Measurements from ENCODE around the gene OTOGL. TPM values are rescaled to one million over a fixed set of nuclear protein-coding genes. Genes with fewer than 3 reads are reported as not detected.

The OTOGL gene
- total RNA-seq, 3 donors from 2014 or later = 0.16 to 1.3 (median 0.59) TPM

DNA sequence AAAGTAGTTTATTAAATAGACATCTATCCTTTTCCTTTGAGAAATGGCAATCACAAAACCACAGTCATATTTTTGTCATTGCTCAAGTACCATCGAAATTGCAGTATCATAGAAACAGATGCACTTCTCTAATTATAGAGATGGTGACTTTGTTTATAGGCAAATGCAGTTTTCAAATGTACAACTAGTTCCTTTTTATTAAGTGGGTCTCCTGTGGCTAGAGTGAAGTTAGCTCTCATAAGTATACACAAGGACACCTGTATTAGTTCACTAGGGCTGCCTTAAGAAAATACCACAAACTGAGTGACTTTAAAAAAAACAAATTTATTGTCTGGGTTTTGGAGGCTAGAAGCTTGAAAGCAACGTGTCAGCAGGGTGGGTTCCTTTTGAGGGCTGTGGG lies 62.8 kb downstream of the OTOGL start:
- Histone ChIP-seq H3K27ac (no peak overlapping the region), H3K36me3 (no peaks in the 10 kb centered on the region), H3K4me3 (no peak overlapping the region), H3K9me3 (no peaks in the 10 kb centered on the region), H3K27me3 (no peaks in the 10 kb centered on the region), H3K4me1 (no peaks in the 10 kb centered on the region)
- no peak for DNase-seq (ENCODE audit: low spot score in 2 of 2)
- intact Hi-C loops (cut with DNase I; ENCODE audit: low total_unique reads) = no loop called here
- TF ChIP-seq, protein P1, sequence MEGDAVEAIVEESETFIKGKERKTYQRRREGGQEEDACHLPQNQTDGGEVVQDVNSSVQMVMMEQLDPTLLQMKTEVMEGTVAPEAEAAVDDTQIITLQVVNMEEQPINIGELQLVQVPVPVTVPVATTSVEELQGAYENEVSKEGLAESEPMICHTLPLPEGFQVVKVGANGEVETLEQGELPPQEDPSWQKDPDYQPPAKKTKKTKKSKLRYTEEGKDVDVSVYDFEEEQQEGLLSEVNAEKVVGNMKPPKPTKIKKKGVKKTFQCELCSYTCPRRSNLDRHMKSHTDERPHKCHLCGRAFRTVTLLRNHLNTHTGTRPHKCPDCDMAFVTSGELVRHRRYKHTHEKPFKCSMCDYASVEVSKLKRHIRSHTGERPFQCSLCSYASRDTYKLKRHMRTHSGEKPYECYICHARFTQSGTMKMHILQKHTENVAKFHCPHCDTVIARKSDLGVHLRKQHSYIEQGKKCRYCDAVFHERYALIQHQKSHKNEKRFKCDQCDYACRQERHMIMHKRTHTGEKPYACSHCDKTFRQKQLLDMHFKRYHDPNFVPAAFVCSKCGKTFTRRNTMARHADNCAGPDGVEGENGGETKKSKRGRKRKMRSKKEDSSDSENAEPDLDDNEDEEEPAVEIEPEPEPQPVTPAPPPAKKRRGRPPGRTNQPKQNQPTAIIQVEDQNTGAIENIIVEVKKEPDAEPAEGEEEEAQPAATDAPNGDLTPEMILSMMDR (IDR thresholded peaks at IDR 0.05) = no peak
- TF ChIP-seq POLR2AphosphoS5 (IDR thresholded peaks at IDR 0.05) = no peak
- TF ChIP-seq POLR2A (IDR thresholded peaks at IDR 0.05) = no peak

DNA sequence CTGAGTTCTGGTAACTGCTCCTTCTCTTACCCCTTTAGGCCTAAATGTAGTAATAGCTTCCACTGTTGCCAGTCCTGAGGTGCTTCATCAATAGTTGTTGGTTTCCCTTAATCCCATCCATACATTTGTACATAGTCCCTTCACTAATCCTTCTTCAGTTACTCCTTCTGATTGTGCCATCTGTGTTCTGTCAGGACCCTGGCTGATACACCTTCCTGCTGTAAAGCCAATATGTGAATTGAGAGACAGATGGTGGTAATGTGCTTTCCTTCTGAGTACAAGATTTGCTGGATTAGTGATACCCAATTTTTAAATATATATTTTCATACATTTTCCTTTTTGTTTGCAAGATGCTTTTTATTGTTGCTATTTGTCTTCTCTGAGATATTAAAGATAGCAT lies 66.4 kb downstream of the OTOGL start:
- DNase-seq (ENCODE audit: low spot score in 2 of 2) = no peak
- Histone ChIP-seq H3K4me1 (no peaks in the 10 kb centered on the region), H3K27ac (no peak overlapping the region), H3K4me3 (no peak overlapping the region), H3K9me3 (no peaks in the 10 kb centered on the region), H3K27me3 (no peaks in the 10 kb centered on the region), H3K36me3 (no peaks in the 10 kb centered on the region)
- TF ChIP-seq, protein P1 (IDR thresholded peaks at IDR 0.05) = no peak
- TF ChIP-seq POLR2AphosphoS5 (IDR thresholded peaks at IDR 0.05) (no peak), POLR2A (IDR thresholded peaks at IDR 0.05) (no peak)
- intact Hi-C loops (cut with DNase I; ENCODE audit: low total_unique reads) = no loop called here

DNA sequence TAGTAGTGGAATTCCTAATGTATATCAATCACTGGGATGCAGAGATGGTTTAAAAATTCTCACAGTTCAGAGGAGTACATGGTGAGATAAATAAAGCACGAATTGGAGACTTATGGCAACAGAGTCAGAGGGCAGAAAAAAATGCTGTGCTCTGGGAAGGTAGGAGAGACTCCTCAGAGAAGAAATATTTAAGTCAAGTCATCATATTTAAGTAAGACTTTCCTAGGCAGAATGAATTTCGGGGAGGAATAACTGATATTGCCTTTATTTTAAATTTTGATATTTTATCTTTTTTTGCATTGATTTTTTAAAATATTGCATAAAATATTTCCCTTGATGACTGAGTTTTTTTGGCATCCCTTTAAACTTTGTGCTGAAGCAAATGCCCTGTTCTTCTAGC lies 67.4 kb downstream of the OTOGL start:
- no peaks in the 10 kb centered on the region for H3K4me1 ChIP-seq
- no peaks in the 10 kb centered on the region for H3K36me3 ChIP-seq
- H3K27me3 ChIP-seq = no peaks in the 10 kb centered on the region
- intact Hi-C loops (cut with DNase I; ENCODE audit: low total_unique reads) = no loop called here
- no peak overlapping the region for H3K27ac ChIP-seq
- TF ChIP-seq POLR2AphosphoS5 (IDR thresholded peaks at IDR 0.05) (no peak), POLR2A (IDR thresholded peaks at IDR 0.05) (no peak)
- TF ChIP-seq, protein P1 (IDR thresholded peaks at IDR 0.05) = no peak
- H3K4me3 ChIP-seq = no peak overlapping the region
- no peak for DNase-seq (ENCODE audit: low spot score in 2 of 2)
- H3K9me3 ChIP-seq = no peaks in the 10 kb centered on the region

DNA sequence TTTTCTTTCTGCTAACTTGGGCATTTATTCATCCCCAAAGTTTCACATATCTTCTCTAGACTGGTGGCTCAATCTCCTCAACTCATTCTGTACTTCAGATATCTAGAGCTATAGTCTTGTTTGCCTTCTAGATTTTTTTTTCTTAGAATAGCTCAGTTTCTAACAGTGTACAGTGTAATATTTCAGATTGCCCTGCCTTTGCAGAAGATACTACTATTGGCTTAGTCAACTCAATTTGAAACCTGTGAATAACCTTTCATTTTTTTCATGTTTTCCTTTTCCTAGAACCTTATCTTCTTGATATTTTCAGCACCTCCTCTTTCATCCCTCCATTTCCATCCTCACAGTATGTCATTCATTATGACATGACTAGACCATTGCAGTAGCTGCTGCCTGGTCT lies 69.6 kb downstream of the OTOGL start:
- Histone ChIP-seq H3K9me3 (no peaks in the 10 kb centered on the region), H3K4me1 (no peaks in the 10 kb centered on the region), H3K27me3 (no peaks in the 10 kb centered on the region), H3K4me3 (no peak overlapping the region), H3K36me3 (no peaks in the 10 kb centered on the region), H3K27ac (no peak overlapping the region)
- TF ChIP-seq, protein P1 (IDR thresholded peaks at IDR 0.05) = no peak
- TF ChIP-seq POLR2A (IDR thresholded peaks at IDR 0.05) (no peak), POLR2AphosphoS5 (IDR thresholded peaks at IDR 0.05) (no peak)
- intact Hi-C loops (cut with DNase I; ENCODE audit: low total_unique reads) = no loop called here
- DNase-seq (ENCODE audit: low spot score in 2 of 2) = no peak

DNA sequence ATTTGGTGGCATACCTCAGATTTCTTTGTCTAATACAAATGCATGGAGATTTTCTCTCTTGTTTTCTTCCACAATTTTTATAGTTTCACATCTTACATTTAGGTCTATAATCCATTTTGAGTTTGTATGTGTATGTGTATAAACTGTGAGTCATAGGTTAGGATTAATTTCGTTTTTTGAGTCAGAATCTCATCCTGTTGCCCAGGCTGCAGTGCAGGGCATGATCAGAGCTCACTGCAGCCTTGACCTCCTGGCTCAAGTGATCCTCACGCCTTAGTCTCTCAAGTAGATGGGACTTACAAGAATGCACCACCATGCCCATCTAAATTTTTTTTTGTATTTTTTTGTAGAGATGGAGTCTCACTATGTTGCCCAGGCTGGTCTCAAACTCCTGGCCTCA lies 71.6 kb downstream of the OTOGL start:
- Histone ChIP-seq H3K9me3 (no peaks in the 10 kb centered on the region), H3K36me3 (no peaks in the 10 kb centered on the region)
- intact Hi-C loops (cut with DNase I; ENCODE audit: low total_unique reads) = no loop called here

More for the DNA sequence above, 71.6 kb downstream of the OTOGL start:
- TF ChIP-seq POLR2A (IDR thresholded peaks at IDR 0.05) (no peak), POLR2AphosphoS5 (IDR thresholded peaks at IDR 0.05) (no peak)
- TF ChIP-seq, protein P1 (IDR thresholded peaks at IDR 0.05) = no peak
- DNase-seq (ENCODE audit: low spot score in 2 of 2) = no peak
- no peak overlapping the region for H3K27ac ChIP-seq
- H3K27me3 ChIP-seq = no peaks in the 10 kb centered on the region
- no peak overlapping the region for H3K4me3 ChIP-seq
- no peaks in the 10 kb centered on the region for H3K4me1 ChIP-seq

Measured in breast epithelium (tissue), 4 donors.